Mesodermal cell (in vitro differentiated cells): ENCODE measurements around the gene YKT6.
"Not testable (repeated sequence)": the region's sequence is repeated elsewhere in the genome, so short reads cannot be mapped to it uniquely, and the experiment has no call there.

Experiments
- H3K27ac ChIP-seq: 2 replicates; pipeline ENCODE4 v1.7.0; 2013; ENCODE audit warnings: mild to moderate bottlenecking, low read depth, low read length, moderate library complexity; ENCODE audit not compliant: severe bottlenecking
- H3K36me3 ChIP-seq: 2 replicates; pipeline ENCODE4 v1.7.1; 2013; ENCODE audit warnings: mild to moderate bottlenecking, low read length, moderate library complexity; ENCODE audit not compliant: control insufficient read depth, insufficient read depth
- H3K4me1 ChIP-seq: one replicate; pipeline ENCODE4 v1.7.1; 2013; ENCODE audit warnings: mild to moderate bottlenecking, low read length; ENCODE audit not compliant: insufficient read depth, control insufficient read depth, poor library complexity, severe bottlenecking
- H3K4me3 ChIP-seq: 2 replicates; pipeline ENCODE4 v1.7.0; 2013; ENCODE audit warnings: low read length, control low read depth, mild to moderate bottlenecking; ENCODE audit not compliant: insufficient read depth, poor library complexity, severe bottlenecking; ENCODE audit errors: extremely low read depth
- H3K9me3 ChIP-seq: 2 replicates; pipeline ENCODE4 v1.7.1; 2013; ENCODE audit warnings: mild to moderate bottlenecking, low read length, moderate library complexity; ENCODE audit not compliant: control insufficient read depth
- WGBS, 2 experiments: methylation state at CpG; one replicate each; pipeline ENCODE4 v1.1.5; 2013; ENCODE audit warnings: missing lambda C conversion rate in 2 of 2; ENCODE audit not compliant: insufficient coverage in 2 of 2; 5-methylcytosine and 5-hydroxymethylcytosine counted together

Gene YKT6

GRCh38 chr7:44172803-44173424 is 27.9 kb upstream of the YKT6 start:
- Histone ChIP-seq H3K4me1 (no peaks in the 10 kb centered on the region), H3K27ac (no peak overlapping the region), H3K9me3 (no peaks in the 10 kb centered on the region), H3K36me3 (no peaks in the 10 kb centered on the region), H3K4me3 (no peak overlapping the region)
- 95 to 96% methylated on average over 4 to 5 of the region's 6 CpGs for WGBS, 2 experiments

- no peak overlapping the region for H3K27ac ChIP-seq
- H3K36me3 ChIP-seq = no peaks in the 10 kb centered on the region
- no peaks in the 10 kb centered on the region for H3K4me1 ChIP-seq
- no peaks in the 10 kb centered on the region for H3K9me3 ChIP-seq
- WGBS, 2 experiments = 77 to 83% methylated on average over 3 of the region's 3 CpGs
- no peak overlapping the region for H3K4me3 ChIP-seq
These were observed 26.7 kb upstream of the YKT6 start for GRCh38 chr7:44173911-44174693.

GRCh38 chr7:44174694-44174948 is 26.2 kb upstream of the YKT6 start:
- not testable (repeated sequence) for H3K4me1 ChIP-seq, H3K36me3 ChIP-seq, H3K27ac ChIP-seq, H3K9me3 ChIP-seq, H3K4me3 ChIP-seq
- WGBS, 2 experiments = 100% methylated on average over 1 of the region's 1 CpG; no CpG with 5 or more reads in 1 of the 2 experiments

DNA sequence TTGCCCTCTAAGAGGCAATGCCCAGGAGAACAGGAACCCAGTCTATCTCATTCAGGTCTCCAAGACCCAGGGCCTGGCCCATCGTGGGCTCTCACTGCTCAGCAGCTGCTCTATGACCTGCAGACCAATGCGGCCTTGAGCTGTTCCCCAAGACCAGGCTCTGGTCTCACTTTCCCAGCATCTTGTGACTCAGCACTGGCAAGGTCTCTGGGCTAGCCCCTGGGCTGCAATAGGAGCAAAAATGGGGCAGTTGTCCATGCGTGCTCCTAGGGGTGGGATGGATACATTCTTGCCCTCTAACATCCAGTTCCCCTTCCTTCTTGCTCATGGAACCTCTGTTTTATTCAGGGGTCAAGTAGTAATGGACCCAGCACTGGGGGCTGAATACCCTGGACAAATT is 25.0 kb upstream of the YKT6 start:
- 90 to 100% methylated on average over 3 of the region's 3 CpGs for WGBS, 2 experiments
- H3K9me3 ChIP-seq = no peaks in the 10 kb centered on the region
- H3K4me1 ChIP-seq = no peaks in the 10 kb centered on the region
- H3K4me3 ChIP-seq = no peak overlapping the region
- no peak overlapping the region for H3K27ac ChIP-seq
- H3K36me3 ChIP-seq = no peaks in the 10 kb centered on the region

- H3K9me3 ChIP-seq = no peaks in the 10 kb centered on the region
- no peak overlapping the region for H3K4me3 ChIP-seq
- no peaks in the 10 kb centered on the region for H3K36me3 ChIP-seq
- WGBS, 2 experiments = 91 to 96% methylated on average over 5 to 7 of the region's 7 CpGs
- no peak overlapping the region for H3K27ac ChIP-seq
- no peaks in the 10 kb centered on the region for H3K4me1 ChIP-seq
These were observed 24.3 kb upstream of the YKT6 start for GRCh38 chr7:44176486-44176885.

DNA sequence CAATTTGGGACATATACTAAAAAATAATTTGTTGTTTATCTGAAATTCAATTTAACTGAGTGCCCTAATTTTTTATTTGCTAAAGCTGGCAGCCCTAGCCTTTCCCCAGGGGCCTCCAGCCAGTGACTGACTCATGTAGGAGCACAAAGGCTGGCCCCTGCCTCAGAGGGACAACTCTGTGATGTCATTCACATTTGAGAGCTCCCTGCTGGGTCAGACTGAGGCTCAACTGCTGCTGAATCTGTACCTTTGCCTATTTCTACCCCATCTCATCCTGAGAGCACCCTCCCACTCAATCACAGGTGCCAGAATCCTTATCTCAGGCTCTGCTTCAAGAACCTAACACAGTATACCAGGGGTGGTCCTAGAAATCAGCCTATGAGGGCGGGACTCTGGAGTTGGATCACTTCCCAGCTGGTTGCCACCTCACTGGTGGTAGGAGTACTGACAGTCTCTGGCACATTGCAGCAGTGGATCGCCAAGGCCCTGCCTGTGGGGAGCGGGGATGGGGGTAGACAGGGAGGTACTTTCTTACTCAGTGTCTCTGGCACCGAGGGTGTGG is 23.1 kb upstream of the YKT6 start:
- Histone ChIP-seq H3K27ac (no peak overlapping the region), H3K9me3 (peaks cover 5% of the 10 kb centered on the region), H3K36me3 (no peaks in the 10 kb centered on the region), H3K4me3 (no peak overlapping the region), H3K4me1 (no peaks in the 10 kb centered on the region)
- 72 to 86% methylated on average over 3 to 4 of the region's 4 CpGs for WGBS, 2 experiments

- H3K4me3 ChIP-seq = no peak overlapping the region
- no peak overlapping the region for H3K27ac ChIP-seq
- WGBS, 2 experiments = 85 to 88% methylated on average over 1 to 3 of the region's 3 CpGs
- H3K9me3 ChIP-seq = peaks cover 6% of the 10 kb centered on the region
- no peaks in the 10 kb centered on the region for H3K36me3 ChIP-seq
- H3K4me1 ChIP-seq = peaks cover 17% of the 10 kb centered on the region
These were observed 20.1 kb upstream of the YKT6 start for GRCh38 chr7:44180631-44181030.

GRCh38 chr7:44182827-44183226 is 18.0 kb upstream of the YKT6 start:
- peaks cover 6% of the 10 kb centered on the region for H3K9me3 ChIP-seq
- no peak overlapping the region for H3K4me3 ChIP-seq
- no peaks in the 10 kb centered on the region for H3K36me3 ChIP-seq
- H3K4me1 ChIP-seq = peaks cover 20% of the 10 kb centered on the region
- WGBS, 2 experiments = 76 to 86% methylated on average over 5 of the region's 5 CpGs
- H3K27ac ChIP-seq = no peak overlapping the region

DNA sequence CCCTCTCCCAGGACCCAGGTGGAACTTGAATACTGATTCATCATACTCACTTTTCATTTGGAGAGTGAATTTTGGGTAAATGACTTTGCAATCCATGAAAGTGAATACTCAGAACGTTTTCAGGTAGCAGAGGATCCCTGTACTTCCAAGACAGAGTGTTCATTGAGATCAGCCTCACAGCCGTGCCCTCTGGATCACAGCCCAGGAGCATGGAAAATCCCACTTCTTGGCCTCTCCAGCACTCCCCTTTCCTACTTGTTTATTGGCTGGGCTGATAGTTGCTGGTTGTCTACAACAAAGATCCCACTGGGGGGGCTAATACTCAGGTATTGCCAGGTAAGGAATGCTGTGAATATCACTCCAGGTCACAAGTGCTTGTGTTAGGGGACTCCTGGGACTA is 17.4 kb upstream of the YKT6 start:
- WGBS, 2 experiments = 51 to 80% methylated on average over 2 of the region's 2 CpGs
- peaks cover 6% of the 10 kb centered on the region for H3K9me3 ChIP-seq
- H3K4me1 ChIP-seq = peaks cover 20% of the 10 kb centered on the region
- no peaks in the 10 kb centered on the region for H3K36me3 ChIP-seq
- H3K27ac ChIP-seq = no peak overlapping the region
- H3K4me3 ChIP-seq = no peak overlapping the region

- Histone ChIP-seq H3K4me1 (peaks cover 20% of the 10 kb centered on the region), H3K27ac (peak overlapping the region; percentile 1), H3K4me3 (no peak overlapping the region), H3K36me3 (no peaks in the 10 kb centered on the region), H3K9me3 (peaks cover 6% of the 10 kb centered on the region)
- 74 to 82% methylated on average over 10 to 13 of the region's 16 CpGs for WGBS, 2 experiments
These were observed 16.4 kb upstream of the YKT6 start for GRCh38 chr7:44184206-44184872.
